Measurements from ENCODE around the gene PTPN14. TPM values are rescaled to one million over a fixed set of nuclear protein-coding genes. Genes with fewer than 3 reads are reported as not detected.

The PTPN14 gene
- total and polyA plus RNA-seq, 2 donors from 2014 or later, result 5.1 to 87.2 TPM

DNA sequence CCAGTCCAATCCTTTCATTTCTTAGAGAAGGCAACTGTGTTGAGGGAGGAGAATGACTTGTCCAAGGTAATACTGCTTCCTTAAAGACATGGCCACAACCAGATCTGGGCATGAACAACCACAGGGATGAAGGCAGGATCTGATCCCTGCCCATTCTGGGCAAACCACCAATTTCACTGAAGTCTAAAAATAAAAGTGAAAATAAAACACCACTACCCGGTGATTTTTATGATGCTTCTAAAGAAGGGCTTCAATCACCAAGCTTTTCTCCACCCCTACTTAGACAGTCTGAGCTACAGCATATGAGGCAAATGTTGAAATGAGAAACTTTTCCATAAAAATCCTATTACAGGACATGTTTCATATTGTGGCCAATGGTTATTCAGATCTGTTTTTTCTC, 133.0 kb downstream of the PTPN14 start:
- intact Hi-C loops (cut with DNase I), result no loop called here
- H3K4me1 ChIP-seq (ENCODE audit: control insufficient read depth in 2 of 3, insufficient read depth in 2 of 3, low read depth in 1 of 3, low read length in 3 of 3), result no peaks in the 10 kb centered on the region
- DNase-seq (no peak), FAIRE-seq (no peak)
- H3K9ac ChIP-seq (ENCODE audit: low read length in 3 of 3), result no peak overlapping the region
- no peak overlapping the region for H3K4me3 ChIP-seq (ENCODE audit: low read length in 3 of 3)
- no peaks in the 10 kb centered on the region for H3K9me3 ChIP-seq (ENCODE audit: control insufficient read depth in 2 of 3, insufficient read depth in 1 of 3, low read length in 3 of 3)
- H3K36me3 ChIP-seq (ENCODE audit: control insufficient read depth in 2 of 3, insufficient read depth in 3 of 3, low read length in 3 of 3), result no peaks in the 10 kb centered on the region
- H3K27me3 ChIP-seq (ENCODE audit: control insufficient read depth, insufficient read depth, low read length), result no peaks in the 10 kb centered on the region
- H3K27ac ChIP-seq (ENCODE audit: low read depth in 2 of 2, low read length in 2 of 2), result no peak overlapping the region
- TF ChIP-seq, protein P1, sequence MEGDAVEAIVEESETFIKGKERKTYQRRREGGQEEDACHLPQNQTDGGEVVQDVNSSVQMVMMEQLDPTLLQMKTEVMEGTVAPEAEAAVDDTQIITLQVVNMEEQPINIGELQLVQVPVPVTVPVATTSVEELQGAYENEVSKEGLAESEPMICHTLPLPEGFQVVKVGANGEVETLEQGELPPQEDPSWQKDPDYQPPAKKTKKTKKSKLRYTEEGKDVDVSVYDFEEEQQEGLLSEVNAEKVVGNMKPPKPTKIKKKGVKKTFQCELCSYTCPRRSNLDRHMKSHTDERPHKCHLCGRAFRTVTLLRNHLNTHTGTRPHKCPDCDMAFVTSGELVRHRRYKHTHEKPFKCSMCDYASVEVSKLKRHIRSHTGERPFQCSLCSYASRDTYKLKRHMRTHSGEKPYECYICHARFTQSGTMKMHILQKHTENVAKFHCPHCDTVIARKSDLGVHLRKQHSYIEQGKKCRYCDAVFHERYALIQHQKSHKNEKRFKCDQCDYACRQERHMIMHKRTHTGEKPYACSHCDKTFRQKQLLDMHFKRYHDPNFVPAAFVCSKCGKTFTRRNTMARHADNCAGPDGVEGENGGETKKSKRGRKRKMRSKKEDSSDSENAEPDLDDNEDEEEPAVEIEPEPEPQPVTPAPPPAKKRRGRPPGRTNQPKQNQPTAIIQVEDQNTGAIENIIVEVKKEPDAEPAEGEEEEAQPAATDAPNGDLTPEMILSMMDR (IDR thresholded peaks at IDR 0.05; ENCODE audit: borderline replicate concordance, extremely low read depth, insufficient read depth), result no peak

DNA sequence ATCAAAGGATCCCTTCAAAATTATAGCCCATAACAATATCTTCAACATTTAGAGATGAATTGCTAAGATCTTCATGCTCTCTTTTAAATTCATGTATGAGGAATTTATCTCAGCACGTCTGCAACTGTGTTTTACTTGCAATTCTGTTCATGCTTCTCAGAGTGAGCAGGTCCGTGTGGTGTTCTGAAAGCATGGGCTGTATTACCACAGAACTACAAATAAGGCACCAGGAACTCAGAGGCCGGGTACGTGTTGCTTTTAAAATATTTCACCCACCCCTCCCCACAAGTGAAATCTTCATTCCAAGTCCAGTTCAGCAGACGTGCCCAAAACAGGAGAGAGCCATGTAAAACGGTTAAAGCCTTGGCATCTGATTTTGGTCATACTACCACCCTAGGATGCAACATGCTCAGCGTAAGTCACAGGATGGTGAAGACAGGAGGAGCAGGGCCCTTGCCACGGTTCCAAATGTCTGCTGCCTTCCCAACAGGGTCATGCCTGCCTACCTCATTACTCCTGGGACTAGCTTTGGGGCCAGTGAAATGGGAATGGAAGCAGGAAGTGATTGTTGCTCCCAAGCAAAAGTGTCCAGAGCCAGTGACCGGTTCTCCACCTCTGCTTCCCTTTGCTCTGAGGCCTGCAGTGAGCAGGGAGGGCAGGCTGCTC, 133.7 kb downstream of the PTPN14 start:
- Histone ChIP-seq H3K9ac (ENCODE audit: low read length in 3 of 3) (no peak overlapping the region), H3K4me1 (ENCODE audit: control insufficient read depth in 2 of 3, insufficient read depth in 2 of 3, low read depth in 1 of 3, low read length in 3 of 3) (no peaks in the 10 kb centered on the region), H3K27me3 (ENCODE audit: control insufficient read depth, insufficient read depth, low read length) (no peaks in the 10 kb centered on the region), H3K36me3 (ENCODE audit: control insufficient read depth in 2 of 3, insufficient read depth in 3 of 3, low read length in 3 of 3) (no peaks in the 10 kb centered on the region), H3K9me3 (ENCODE audit: control insufficient read depth in 2 of 3, insufficient read depth in 1 of 3, low read length in 3 of 3) (no peaks in the 10 kb centered on the region), H3K27ac (ENCODE audit: low read depth in 2 of 2, low read length in 2 of 2) (no peak overlapping the region), H3K4me3 (ENCODE audit: low read length in 3 of 3) (no peak overlapping the region)
- TF ChIP-seq, protein P1 (IDR thresholded peaks at IDR 0.05; ENCODE audit: borderline replicate concordance, extremely low read depth, insufficient read depth), result no peak
- FAIRE-seq, result no peak
- no peak for DNase-seq
- intact Hi-C loops (cut with DNase I), result no loop called here

DNA sequence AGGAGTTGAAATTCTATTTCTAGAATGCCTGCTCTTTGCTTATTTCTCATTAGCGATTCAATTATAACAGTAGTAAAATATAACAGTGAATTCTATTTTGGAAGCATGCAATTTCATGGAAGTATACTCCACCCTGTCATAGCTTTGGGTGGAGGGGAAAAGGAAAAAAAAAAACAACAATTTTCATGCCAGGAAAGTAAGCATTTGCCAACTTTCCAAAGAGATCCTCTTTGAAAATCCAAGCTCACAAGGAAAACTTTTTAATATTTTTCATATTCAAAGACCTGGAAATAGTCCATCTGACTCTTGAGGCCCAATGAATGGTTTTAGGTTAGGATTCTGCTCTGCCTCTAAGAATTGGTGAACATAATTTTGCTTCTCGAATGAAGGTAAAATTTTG, 134.5 kb downstream of the PTPN14 start:
- H3K4me3 ChIP-seq (ENCODE audit: low read length in 3 of 3), result no peak overlapping the region
- no peak overlapping the region for H3K27ac ChIP-seq (ENCODE audit: low read depth in 2 of 2, low read length in 2 of 2)
- intact Hi-C loops (cut with DNase I), result no loop called here
- DNase-seq (no peak), FAIRE-seq (no peak)
- no peak overlapping the region for H3K9ac ChIP-seq (ENCODE audit: low read length in 3 of 3)
- H3K27me3 ChIP-seq (ENCODE audit: control insufficient read depth, insufficient read depth, low read length), result no peaks in the 10 kb centered on the region
- H3K4me1 ChIP-seq (ENCODE audit: control insufficient read depth in 2 of 3, insufficient read depth in 2 of 3, low read depth in 1 of 3, low read length in 3 of 3), result no peaks in the 10 kb centered on the region
- H3K9me3 ChIP-seq (ENCODE audit: control insufficient read depth in 2 of 3, insufficient read depth in 1 of 3, low read length in 3 of 3), result no peaks in the 10 kb centered on the region
- no peaks in the 10 kb centered on the region for H3K36me3 ChIP-seq (ENCODE audit: control insufficient read depth in 2 of 3, insufficient read depth in 3 of 3, low read length in 3 of 3)
- TF ChIP-seq, protein P1 (IDR thresholded peaks at IDR 0.05; ENCODE audit: borderline replicate concordance, extremely low read depth, insufficient read depth), result no peak

DNA sequence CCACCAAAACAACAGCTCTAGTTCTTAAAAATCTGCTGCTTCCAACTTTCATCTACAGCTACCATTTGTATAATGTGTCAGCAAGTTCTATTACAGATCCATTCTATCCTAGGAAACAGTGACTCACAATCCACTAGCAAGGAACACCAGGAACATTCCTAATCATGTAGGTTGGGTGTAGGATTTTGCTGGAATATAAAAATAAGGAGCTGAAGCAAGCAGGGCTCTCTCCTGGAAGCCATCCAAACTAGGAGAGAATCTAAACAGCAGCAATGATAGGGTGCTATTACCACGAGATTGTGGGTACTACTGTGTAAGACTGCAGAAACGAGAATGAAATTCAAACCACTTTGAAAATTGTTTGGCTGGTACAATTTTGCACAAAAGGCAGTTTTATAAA, 135.0 kb downstream of the PTPN14 start:
- DNase-seq (no peak), FAIRE-seq (no peak)
- Histone ChIP-seq H3K27me3 (ENCODE audit: control insufficient read depth, insufficient read depth, low read length) (no peaks in the 10 kb centered on the region), H3K4me3 (ENCODE audit: low read length in 3 of 3) (no peak overlapping the region), H3K27ac (ENCODE audit: low read depth in 2 of 2, low read length in 2 of 2) (no peak overlapping the region), H3K9me3 (ENCODE audit: control insufficient read depth in 2 of 3, insufficient read depth in 1 of 3, low read length in 3 of 3) (no peaks in the 10 kb centered on the region), H3K9ac (ENCODE audit: low read length in 3 of 3) (no peak overlapping the region), H3K36me3 (ENCODE audit: control insufficient read depth in 2 of 3, insufficient read depth in 3 of 3, low read length in 3 of 3) (no peaks in the 10 kb centered on the region), H3K4me1 (ENCODE audit: control insufficient read depth in 2 of 3, insufficient read depth in 2 of 3, low read depth in 1 of 3, low read length in 3 of 3) (no peaks in the 10 kb centered on the region)
- TF ChIP-seq, protein P1 (IDR thresholded peaks at IDR 0.05; ENCODE audit: borderline replicate concordance, extremely low read depth, insufficient read depth), result no peak
- intact Hi-C loops (cut with DNase I), result no loop called here

Data from kidney (tissue), 14 donors.